Type B pancreatic cell (in vitro differentiated cells): Measurements from ENCODE around the gene PTPRT. TPM values are rescaled to one million over a fixed set of nuclear protein-coding genes. Genes with fewer than 3 reads are reported as not detected.

Experiments
- DNase-seq: peaks from one replicate; pipeline ENCODE4 v3.0.0; 2021; ENCODE audit warnings: mixed read lengths; ENCODE audit not compliant: unreplicated experiment; ENCODE audit errors: extremely low spot score
- H3K27ac Mint-ChIP-seq: 2 replicates; pipeline ENCODE4 v1.8.0; 2021; ENCODE audit warnings: mild to moderate bottlenecking, mixed read lengths
- H3K27me3 Mint-ChIP-seq: 2 replicates; pipeline ENCODE4 v1.8.0; 2021; ENCODE audit warnings: mixed read lengths
- H3K36me3 Mint-ChIP-seq: 2 replicates; pipeline ENCODE4 v1.8.0; 2021; ENCODE audit warnings: mixed read lengths
- H3K4me1 Mint-ChIP-seq: one replicate; pipeline ENCODE4 v1.8.0; 2021; ENCODE audit warnings: mixed read lengths; ENCODE audit not compliant: unreplicated experiment
- H3K4me3 Mint-ChIP-seq: 2 replicates; pipeline ENCODE4 v1.8.0; 2021; ENCODE audit warnings: mild to moderate bottlenecking, mixed read lengths
- H3K9me3 Mint-ChIP-seq: 2 replicates; pipeline ENCODE4 v1.8.0; 2021; ENCODE audit warnings: mixed read lengths
- total RNA-seq: library from RNA; stranded (reverse); gene quantifications from 2 replicates; pipeline ENCODE4 v1.2.1, GENCODE V29; 2021; ENCODE audit warnings: low replicate concordance
- TF ChIP-seq, protein P1 (sequence below): fragments of 200-600 bp; sonication (generic); conservative IDR thresholded peaks from 2 replicates; pipeline ENCODE4 v1.5.0; 2021; ENCODE audit warnings: antibody characterized with exemption, mild to moderate bottlenecking

The PTPRT gene
- total RNA-seq, 1 donor from 2014 or later = 7.0 TPM

DNA sequence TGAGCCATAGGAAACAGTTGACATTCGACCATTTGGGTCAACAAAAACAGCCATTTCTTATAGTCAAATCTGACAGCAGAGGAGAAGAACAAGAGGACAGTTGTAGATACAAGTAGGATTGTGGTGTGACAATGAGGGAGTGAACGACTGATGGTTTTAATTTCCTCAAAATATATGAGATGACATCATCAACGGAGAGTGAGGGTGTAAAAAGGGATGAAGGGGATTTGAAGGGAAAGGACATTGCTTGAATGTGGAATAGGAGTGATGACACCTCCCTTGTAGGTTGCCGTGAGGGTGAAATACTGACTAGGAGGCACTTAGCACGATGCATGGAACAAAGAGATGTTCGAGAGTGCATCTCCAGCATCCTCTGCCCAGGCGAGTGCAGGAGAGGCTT, 1071.7 kb downstream of the PTPRT start:
- Mint-ChIP-seq H3K4me1 (peaks cover 3% of the 10 kb centered on the region), H3K9me3 (no peaks in the 10 kb centered on the region), H3K27me3 (no peaks in the 10 kb centered on the region), H3K36me3 (no peaks in the 10 kb centered on the region), H3K4me3 (no peak overlapping the region), H3K27ac (no peak overlapping the region)
- TF ChIP-seq, protein P1, sequence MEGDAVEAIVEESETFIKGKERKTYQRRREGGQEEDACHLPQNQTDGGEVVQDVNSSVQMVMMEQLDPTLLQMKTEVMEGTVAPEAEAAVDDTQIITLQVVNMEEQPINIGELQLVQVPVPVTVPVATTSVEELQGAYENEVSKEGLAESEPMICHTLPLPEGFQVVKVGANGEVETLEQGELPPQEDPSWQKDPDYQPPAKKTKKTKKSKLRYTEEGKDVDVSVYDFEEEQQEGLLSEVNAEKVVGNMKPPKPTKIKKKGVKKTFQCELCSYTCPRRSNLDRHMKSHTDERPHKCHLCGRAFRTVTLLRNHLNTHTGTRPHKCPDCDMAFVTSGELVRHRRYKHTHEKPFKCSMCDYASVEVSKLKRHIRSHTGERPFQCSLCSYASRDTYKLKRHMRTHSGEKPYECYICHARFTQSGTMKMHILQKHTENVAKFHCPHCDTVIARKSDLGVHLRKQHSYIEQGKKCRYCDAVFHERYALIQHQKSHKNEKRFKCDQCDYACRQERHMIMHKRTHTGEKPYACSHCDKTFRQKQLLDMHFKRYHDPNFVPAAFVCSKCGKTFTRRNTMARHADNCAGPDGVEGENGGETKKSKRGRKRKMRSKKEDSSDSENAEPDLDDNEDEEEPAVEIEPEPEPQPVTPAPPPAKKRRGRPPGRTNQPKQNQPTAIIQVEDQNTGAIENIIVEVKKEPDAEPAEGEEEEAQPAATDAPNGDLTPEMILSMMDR = no peak
- DNase-seq = no peak

DNA sequence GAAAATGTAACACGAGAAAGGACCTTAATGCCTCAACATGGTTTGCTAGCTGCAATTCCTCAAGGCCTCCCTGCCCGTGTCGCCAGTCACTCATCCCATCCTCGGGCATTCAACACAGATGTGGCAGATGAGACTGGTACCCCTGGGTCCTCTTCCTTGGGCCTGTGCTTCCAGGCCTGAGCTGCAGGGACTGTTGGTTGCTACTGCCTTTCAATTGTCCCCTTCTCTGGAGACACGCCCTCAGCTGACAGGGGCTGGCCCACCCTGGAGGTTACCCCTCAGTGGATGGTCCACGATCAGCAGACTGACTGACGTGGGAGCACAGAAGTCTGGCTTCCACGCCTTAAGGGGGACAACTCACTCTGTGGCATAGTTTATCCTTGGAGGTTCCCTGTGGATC, 1076.5 kb downstream of the PTPRT start:
- Mint-ChIP-seq H3K36me3 (no peaks in the 10 kb centered on the region), H3K9me3 (no peaks in the 10 kb centered on the region), H3K27ac (peak overlapping the region; percentile 27), H3K4me3 (no peak overlapping the region), H3K4me1 (peaks cover 17% of the 10 kb centered on the region), H3K27me3 (no peaks in the 10 kb centered on the region)
- no peak for DNase-seq
- TF ChIP-seq, protein P1 = no peak

DNA sequence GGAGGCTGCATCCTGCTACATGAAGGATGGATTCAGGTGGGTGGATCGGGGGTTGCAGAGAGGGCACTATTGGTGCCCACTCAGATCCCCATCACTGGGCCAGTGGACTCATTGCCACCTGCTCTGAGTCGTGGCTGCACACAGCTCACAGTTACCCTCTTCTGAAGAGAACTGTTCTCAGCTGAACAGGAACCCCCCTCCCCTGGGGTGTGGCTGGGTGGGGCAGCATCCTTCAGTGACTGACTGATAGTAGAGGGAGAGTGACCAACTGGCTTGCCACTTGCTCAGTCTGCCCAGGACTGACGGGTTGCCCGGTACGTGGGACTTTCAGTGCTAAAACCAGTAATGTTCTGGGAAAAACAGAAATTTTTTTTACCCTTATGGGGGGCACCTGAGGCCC, 1077.5 kb downstream of the PTPRT start:
- H3K4me3 Mint-ChIP-seq = no peak overlapping the region
- no peak overlapping the region for H3K27ac Mint-ChIP-seq
- no peaks in the 10 kb centered on the region for H3K27me3 Mint-ChIP-seq
- peaks cover 17% of the 10 kb centered on the region for H3K4me1 Mint-ChIP-seq
- no peaks in the 10 kb centered on the region for H3K9me3 Mint-ChIP-seq
- DNase-seq = no peak
- H3K36me3 Mint-ChIP-seq = no peaks in the 10 kb centered on the region
- TF ChIP-seq, protein P1 = no peak

DNA sequence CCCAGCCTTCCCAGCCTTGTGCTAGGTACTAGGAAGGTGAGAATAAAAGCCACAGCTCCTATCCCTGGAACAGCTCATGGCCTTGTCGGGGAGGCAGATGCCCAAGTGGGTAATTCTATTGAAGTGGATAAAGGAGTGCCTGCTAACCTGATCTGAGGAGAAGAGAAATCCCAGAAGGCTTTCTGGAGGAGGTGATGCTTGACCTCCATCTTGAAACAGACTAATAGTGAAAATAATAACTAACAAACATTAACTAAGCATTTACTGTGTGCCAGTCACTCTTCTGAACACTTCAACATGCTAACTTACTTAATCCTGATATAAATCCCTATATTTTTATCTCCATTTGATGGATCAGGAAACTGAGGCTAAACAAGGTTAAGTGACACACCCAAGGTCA, 1078.4 kb downstream of the PTPRT start:
- Mint-ChIP-seq H3K9me3 (no peaks in the 10 kb centered on the region), H3K4me1 (peaks cover 17% of the 10 kb centered on the region), H3K27ac (peak overlapping the region; percentile 49), H3K4me3 (no peak overlapping the region), H3K27me3 (no peaks in the 10 kb centered on the region), H3K36me3 (no peaks in the 10 kb centered on the region)
- TF ChIP-seq, protein P1 = no peak
- DNase-seq = no peak

DNA sequence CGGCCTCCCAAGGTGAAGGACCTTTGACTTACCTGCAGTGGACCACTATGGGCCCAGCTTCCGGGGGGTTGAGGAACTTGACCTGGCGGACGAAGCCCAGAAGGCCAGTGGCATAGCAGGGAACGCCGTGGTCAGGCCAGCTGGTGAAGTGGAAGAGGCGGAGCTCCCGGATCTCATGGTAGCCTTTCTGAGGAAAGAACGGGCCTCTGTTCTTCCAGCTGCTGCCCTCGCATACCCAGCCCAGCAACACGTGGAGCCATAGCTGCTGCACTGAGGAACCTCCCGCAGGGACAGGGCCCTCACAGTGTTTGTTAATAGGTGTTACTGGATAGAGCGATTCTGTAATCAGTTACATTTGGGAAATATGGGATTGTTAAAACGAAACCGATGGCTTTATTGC, 1079.4 kb downstream of the PTPRT start:
- TF ChIP-seq, protein P1 = no peak
- no peak overlapping the region for H3K27ac Mint-ChIP-seq
- no peak for DNase-seq
- no peak overlapping the region for H3K4me3 Mint-ChIP-seq
- H3K4me1 Mint-ChIP-seq = peaks cover 17% of the 10 kb centered on the region
- no peaks in the 10 kb centered on the region for H3K27me3 Mint-ChIP-seq
- H3K36me3 Mint-ChIP-seq = no peaks in the 10 kb centered on the region
- no peaks in the 10 kb centered on the region for H3K9me3 Mint-ChIP-seq

DNA sequence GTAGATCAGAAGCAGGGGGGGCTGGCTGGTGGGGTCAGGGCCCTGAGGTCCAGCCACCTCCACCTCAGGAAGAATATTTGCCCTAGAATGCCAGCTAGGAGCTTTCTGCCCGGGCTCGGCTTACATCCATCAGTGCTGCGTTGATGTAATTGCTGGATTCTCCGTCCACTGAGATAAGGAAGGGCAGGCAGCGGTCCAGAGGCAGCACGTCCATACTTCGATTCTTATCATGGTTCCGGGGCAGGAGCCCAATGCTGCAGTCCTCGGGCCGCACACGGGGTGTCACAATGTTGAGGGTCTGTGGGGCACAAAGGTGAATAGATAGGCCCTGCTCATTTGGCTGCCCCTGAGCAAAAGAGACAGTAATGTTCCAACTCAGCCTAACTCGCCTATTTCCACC, 1087.7 kb downstream of the PTPRT start:
- Mint-ChIP-seq H3K4me1 (peaks cover 14% of the 10 kb centered on the region), H3K36me3 (no peaks in the 10 kb centered on the region), H3K27ac (no peak overlapping the region), H3K9me3 (no peaks in the 10 kb centered on the region), H3K27me3 (no peaks in the 10 kb centered on the region), H3K4me3 (no peak overlapping the region)
- DNase-seq = no peak
- TF ChIP-seq, protein P1 = no peak
